Gastroesophageal sphincter (tissue), 2 donors: ENCODE data around the gene ZNF177.

ENCODE experiments used
- POLR2A ChIP-seq, 2 donors: fragments of 450-650 bp; IDR thresholded peaks; one replicate each; pipeline ENCODE4 v1.6.1; 2017; ENCODE audit warnings: antibody characterized with exemption in 2 of 2, mild to moderate bottlenecking in 2 of 2, moderate library complexity in 1 of 2
- POLR2AphosphoS5 ChIP-seq: sonication (generic); formaldehyde crosslinking; IDR thresholded peaks from one replicate; pipeline ENCODE4 v1.6.1; 2017; ENCODE audit warnings: antibody characterized with exemption

DNA sequence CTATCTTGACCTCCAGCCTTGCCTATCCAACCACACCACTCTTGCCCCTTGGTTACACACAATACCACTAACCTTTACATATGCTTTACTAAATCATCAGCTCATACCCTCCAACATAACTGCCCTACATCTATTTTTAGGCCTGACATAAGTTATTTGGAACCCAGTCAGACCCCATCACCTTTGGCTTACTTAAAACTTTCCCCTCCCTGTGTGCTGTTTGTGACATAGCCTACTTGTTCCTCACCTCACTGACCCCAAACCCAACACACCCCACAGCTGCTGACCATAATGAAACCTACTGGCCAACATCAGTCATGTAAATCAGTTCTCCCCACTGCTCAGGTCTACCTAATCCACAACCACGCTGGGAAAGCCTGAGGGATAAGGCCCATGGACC, 67.6 kb downstream of the ZNF177 start:
- TF ChIP-seq POLR2A (IDR thresholded peaks at IDR 0.05) (no peak), POLR2AphosphoS5 (no peak)
